ENCODE measurements around the gene RBM23.
"Not testable (repeated sequence)": the region's sequence is repeated elsewhere in the genome, so short reads cannot be mapped to it uniquely, and the experiment has no call there.

DNA sequence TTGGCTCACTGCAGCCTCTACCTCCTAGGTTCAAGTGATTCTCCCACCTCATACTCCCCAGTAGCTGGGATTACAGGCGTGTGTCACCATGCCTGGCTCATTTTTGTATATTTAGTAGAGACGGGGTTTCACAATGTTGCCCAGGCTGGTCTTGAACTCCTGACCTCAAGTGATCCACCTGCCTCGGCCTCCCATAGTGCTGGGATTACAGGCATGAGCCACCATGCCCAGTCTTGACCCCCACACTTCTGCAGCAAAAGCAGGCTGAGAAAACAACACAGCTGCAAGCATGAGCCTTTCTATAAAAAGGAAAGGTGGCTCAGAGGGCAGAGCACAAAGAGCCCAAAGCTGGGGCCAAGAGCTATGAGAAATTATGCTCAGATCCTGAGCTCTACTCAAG lies 58.6 kb downstream of the RBM23 start:
- TF ChIP-seq YY1 (tag by site-specific recombination; IDR thresholded peaks at IDR 0.05); ZNF791 (tag by site-specific recombination; IDR thresholded peaks at IDR 0.05); ZNF561 (tag by site-specific recombination; IDR thresholded peaks at IDR 0.05; ENCODE audit: borderline replicate concordance): not testable (repeated sequence)
- TF ChIP-seq, protein P1, sequence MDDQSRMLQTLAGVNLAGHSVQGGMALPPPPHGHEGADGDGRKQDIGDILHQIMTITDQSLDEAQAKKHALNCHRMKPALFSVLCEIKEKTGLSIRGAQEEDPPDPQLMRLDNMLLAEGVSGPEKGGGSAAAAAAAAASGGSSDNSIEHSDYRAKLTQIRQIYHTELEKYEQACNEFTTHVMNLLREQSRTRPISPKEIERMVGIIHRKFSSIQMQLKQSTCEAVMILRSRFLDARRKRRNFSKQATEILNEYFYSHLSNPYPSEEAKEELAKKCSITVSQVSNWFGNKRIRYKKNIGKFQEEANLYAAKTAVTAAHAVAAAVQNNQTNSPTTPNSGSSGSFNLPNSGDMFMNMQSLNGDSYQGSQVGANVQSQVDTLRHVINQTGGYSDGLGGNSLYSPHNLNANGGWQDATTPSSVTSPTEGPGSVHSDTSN (CRISPR knock-in tag; IDR thresholded peaks at IDR 0.05): not testable (repeated sequence)
- TF ChIP-seq, protein P2, sequence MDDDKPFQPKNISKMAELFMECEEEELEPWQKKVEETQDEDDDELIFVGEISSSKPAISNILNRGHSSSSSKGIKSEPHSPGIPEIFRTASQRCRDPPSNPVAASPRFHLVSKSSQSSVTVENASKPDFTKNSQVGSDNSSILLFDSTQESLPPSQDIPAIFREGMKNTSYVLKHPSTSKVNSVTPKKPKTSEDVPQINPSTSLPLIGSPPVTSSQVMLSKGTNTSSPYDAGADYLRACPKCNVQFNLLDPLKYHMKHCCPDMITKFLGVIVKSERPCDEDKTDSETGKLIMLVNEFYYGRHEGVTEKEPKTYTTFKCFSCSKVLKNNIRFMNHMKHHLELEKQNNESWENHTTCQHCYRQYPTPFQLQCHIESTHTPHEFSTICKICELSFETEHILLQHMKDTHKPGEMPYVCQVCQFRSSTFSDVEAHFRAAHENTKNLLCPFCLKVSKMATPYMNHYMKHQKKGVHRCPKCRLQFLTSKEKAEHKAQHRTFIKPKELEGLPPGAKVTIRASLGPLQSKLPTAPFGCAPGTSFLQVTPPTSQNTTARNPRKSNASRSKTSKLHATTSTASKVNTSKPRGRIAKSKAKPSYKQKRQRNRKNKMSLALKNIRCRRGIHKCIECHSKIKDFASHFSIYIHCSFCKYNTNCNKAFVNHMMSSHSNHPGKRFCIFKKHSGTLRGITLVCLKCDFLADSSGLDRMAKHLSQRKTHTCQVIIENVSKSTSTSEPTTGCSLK (tag by site-specific recombination; IDR thresholded peaks at IDR 0.05): not testable (repeated sequence)
- TF ChIP-seq, protein P3, sequence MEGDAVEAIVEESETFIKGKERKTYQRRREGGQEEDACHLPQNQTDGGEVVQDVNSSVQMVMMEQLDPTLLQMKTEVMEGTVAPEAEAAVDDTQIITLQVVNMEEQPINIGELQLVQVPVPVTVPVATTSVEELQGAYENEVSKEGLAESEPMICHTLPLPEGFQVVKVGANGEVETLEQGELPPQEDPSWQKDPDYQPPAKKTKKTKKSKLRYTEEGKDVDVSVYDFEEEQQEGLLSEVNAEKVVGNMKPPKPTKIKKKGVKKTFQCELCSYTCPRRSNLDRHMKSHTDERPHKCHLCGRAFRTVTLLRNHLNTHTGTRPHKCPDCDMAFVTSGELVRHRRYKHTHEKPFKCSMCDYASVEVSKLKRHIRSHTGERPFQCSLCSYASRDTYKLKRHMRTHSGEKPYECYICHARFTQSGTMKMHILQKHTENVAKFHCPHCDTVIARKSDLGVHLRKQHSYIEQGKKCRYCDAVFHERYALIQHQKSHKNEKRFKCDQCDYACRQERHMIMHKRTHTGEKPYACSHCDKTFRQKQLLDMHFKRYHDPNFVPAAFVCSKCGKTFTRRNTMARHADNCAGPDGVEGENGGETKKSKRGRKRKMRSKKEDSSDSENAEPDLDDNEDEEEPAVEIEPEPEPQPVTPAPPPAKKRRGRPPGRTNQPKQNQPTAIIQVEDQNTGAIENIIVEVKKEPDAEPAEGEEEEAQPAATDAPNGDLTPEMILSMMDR (tag by site-specific recombination; IDR thresholded peaks at IDR 0.05): not testable (repeated sequence)
